ENCODE data around the gene RMDN2. TPM values are rescaled to one million over a fixed set of nuclear protein-coding genes. Genes with fewer than 3 reads are reported as not detected.

Gene RMDN2
- total and polyA plus RNA-seq, 11 donors = 2.7 to 7.2 (median 5.7) TPM

- no peak for TF ChIP-seq CTCF (IDR thresholded peaks at IDR 0.05)
- no peak for TF ChIP-seq POLR2A (IDR thresholded peaks at IDR 0.05)
- Histone ChIP-seq H3K9me3 (no peaks in the 10 kb centered on the region), H3K4me1 (peaks cover 0 to 29% (median 10%) of the 10 kb centered on the region in 12 donors), H3K27ac (peak overlapping the region in 9 of 12 donors; percentile 5 to 68 (median 35)), H3K4me3 (peak overlapping the region in 2 of 12 donors; percentile 16 to 34), H3K36me3 (no peaks in the 10 kb centered on the region), H3K27me3 (no peaks in the 10 kb centered on the region)
- ATAC-seq = peak; percentile 82 to 88 (median 85)
- WGBS, 4 donors = 24 to 42% (median 36%) methylated on average over 3 of the region's 3 CpGs
- peak in 4 of 5 donors; percentile 42 to 77 (median 59) for DNase-seq
- intact Hi-C loops (cut with DNase I) = no loop called here
These were observed 8.5 kb upstream of the RMDN2 start for GRCh38 chr2:37916512-37917082.

- ATAC-seq = no peak
- Histone ChIP-seq H3K4me3 (no peak overlapping the region), H3K27me3 (no peaks in the 10 kb centered on the region), H3K36me3 (no peaks in the 10 kb centered on the region), H3K4me1 (peaks cover 0 to 29% (median 10%) of the 10 kb centered on the region in 12 donors), H3K27ac (peak overlapping the region in 3 of 12 donors; percentile 35 to 68 (median 47)), H3K9me3 (no peaks in the 10 kb centered on the region)
- 91 to 94% (median 94%) methylated on average over 9 of the region's 9 CpGs for WGBS, 4 donors
- TF ChIP-seq POLR2A (IDR thresholded peaks at IDR 0.05) (no peak), CTCF (IDR thresholded peaks at IDR 0.05) (no peak)
- intact Hi-C loops (cut with DNase I) = no loop called here
- DNase-seq = no peak
These were observed 7.5 kb upstream of the RMDN2 start for GRCh38 chr2:37917281-37918228.

DNA sequence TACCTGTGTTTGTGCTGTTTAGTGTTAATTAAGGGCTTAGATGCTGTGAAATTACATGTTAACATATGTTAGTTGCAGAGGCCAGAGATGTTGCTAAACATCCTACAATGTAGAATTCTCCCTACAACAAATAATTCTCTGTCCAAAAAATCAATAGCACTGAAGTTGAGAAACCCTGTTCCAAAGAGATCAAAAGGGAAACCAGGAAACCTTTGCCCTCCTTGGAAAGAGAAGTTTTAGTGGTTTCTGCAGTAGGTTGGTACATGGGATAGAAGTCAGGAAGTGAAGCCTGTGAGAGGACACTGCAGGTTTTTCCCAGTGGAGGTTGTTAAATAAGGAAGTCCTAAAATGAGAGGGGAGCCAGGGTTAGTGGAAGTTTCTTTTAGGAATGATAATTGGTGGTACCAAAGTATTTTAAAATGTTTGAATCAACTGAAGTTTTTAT is 6.3 kb upstream of the RMDN2 start:
- no peak overlapping the region for H3K4me3 ChIP-seq
- no peaks in the 10 kb centered on the region for H3K9me3 ChIP-seq
- peaks cover 0 to 29% (median 10%) of the 10 kb centered on the region in 12 donors for H3K4me1 ChIP-seq
- no peak overlapping the region for H3K27ac ChIP-seq
- ATAC-seq (no peak), DNase-seq (no peak)
- H3K27me3 ChIP-seq = no peaks in the 10 kb centered on the region
- TF ChIP-seq POLR2A (IDR thresholded peaks at IDR 0.05) = no peak
- TF ChIP-seq CTCF (IDR thresholded peaks at IDR 0.05) = no peak
- intact Hi-C loops (cut with DNase I) = no loop called here
- H3K36me3 ChIP-seq = no peaks in the 10 kb centered on the region

GRCh38 chr2:37919631-37920032 is 5.5 kb upstream of the RMDN2 start:
- H3K9me3 ChIP-seq = no peaks in the 10 kb centered on the region
- intact Hi-C loops (cut with DNase I) = no loop called here
- 38 to 58% (median 49%) methylated on average over 2 of the region's 2 CpGs for WGBS, 4 donors
- H3K27me3 ChIP-seq = no peaks in the 10 kb centered on the region
- no peaks in the 10 kb centered on the region for H3K36me3 ChIP-seq
- ATAC-seq (peak; percentile 59 to 75 (median 71)), DNase-seq (peak in 3 of 5 donors; percentile 19 to 60 (median 34))
- peaks cover 0 to 32% (median 10%) of the 10 kb centered on the region in 12 donors for H3K4me1 ChIP-seq
- TF ChIP-seq POLR2A (IDR thresholded peaks at IDR 0.05) (no peak), CTCF (IDR thresholded peaks at IDR 0.05) (no peak)
- no peak overlapping the region for H3K4me3 ChIP-seq
- peak overlapping the region in 6 of 12 donors; percentile 0 to 59 (median 44) for H3K27ac ChIP-seq
